Loucy (cell line): ENCODE results near the gene TPM1.

ENCODE experiments used
- EZH2phosphoT487 ChIP-seq: fragments of 200-600 bp; IDR thresholded peaks from 2 replicates; pipeline ENCODE4 v1.6.1; 2018; ENCODE audit warnings: antibody characterized with exemption, mild to moderate bottlenecking, moderate library complexity, borderline replicate concordance
- TF ChIP-seq, protein P1 (sequence below): fragments of 200-600 bp; sonication (generic); conservative IDR thresholded peaks from 2 replicates; pipeline ENCODE4 v1.5.1; 2014; ENCODE audit warnings: mild to moderate bottlenecking, antibody characterized with exemption, low read length

DNA sequence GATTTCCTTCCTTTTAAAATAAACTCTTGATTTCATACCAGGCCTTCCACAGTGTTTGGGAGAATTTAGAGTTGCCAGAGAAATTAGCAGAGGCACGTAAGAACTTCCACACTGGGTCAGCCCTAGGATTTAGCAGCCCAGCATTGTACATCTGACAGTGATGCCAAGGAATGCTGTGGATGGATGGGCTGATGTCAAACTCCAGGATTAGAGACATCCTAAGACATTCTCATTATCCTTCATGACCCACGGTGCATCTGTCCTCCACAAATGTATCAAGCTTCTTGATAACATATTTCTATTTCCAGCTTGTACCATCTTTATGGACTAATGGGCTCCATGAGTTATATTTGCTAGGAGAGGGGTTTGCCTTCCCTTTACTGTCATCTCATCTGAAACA lies 8.0 kb upstream of the TPM1 start:
- TF ChIP-seq, protein P1, sequence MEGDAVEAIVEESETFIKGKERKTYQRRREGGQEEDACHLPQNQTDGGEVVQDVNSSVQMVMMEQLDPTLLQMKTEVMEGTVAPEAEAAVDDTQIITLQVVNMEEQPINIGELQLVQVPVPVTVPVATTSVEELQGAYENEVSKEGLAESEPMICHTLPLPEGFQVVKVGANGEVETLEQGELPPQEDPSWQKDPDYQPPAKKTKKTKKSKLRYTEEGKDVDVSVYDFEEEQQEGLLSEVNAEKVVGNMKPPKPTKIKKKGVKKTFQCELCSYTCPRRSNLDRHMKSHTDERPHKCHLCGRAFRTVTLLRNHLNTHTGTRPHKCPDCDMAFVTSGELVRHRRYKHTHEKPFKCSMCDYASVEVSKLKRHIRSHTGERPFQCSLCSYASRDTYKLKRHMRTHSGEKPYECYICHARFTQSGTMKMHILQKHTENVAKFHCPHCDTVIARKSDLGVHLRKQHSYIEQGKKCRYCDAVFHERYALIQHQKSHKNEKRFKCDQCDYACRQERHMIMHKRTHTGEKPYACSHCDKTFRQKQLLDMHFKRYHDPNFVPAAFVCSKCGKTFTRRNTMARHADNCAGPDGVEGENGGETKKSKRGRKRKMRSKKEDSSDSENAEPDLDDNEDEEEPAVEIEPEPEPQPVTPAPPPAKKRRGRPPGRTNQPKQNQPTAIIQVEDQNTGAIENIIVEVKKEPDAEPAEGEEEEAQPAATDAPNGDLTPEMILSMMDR = no peak
- no peak for TF ChIP-seq EZH2phosphoT487
